H1 (cell line): Measurements from ENCODE around the gene PPAT. TPM values are rescaled to one million over a fixed set of nuclear protein-coding genes. Genes with fewer than 3 reads are reported as not detected.

ENCODE experiments used
- CTCF ChIA-PET: fragments of 300-600 bp; sonication (Branson Sonifier 250); formaldehyde crosslinking; loops from one replicate; lab custom pipeline; 2021; ENCODE audit not compliant: partially characterized antibody; lab: Charles Lee
- POLR2A ChIA-PET: fragments of 300-600 bp; sonication (Branson Sonifier 250); formaldehyde crosslinking; loops from one replicate; lab custom pipeline; 2021; ENCODE audit warnings: inconsistent platforms; ENCODE audit not compliant: partially characterized antibody; lab: Charles Lee
- DNase-seq, 2 experiments: peaks; one replicate each; pipeline versions ENCODE4 v3.0.0 to v3.0.0-alpha.2; 2010 to 2022; ENCODE audit warnings: low spot score in 2 of 2, low read depth in 1 of 2, mixed read lengths in 1 of 2
- FAIRE-seq: peaks from 2 replicates; lab custom pipeline; 2011; peaks lifted over from hg19 to GRCh38; lab: Jason Lieb, UNC
- H2AFZ ChIP-seq: 2 replicates; pipeline ENCODE4 v1.8.1; 2012; ENCODE audit warnings: low read length, inconsistent platforms
- H2AK5ac ChIP-seq: 2 replicates; pipeline ENCODE4 v1.6.1; 2013; ENCODE audit warnings: low read depth, low read length
- H2BK120ac ChIP-seq: replicated peaks from 2 replicates; pipeline ENCODE3; 2013; ENCODE audit warnings: low read depth, low read length, inconsistent platforms
- H2BK12ac ChIP-seq: 2 replicates; pipeline ENCODE4 v1.6.1; 2013; ENCODE audit warnings: low read depth, low read length
- H2BK15ac ChIP-seq: 2 replicates; pipeline ENCODE4 v1.6.1; 2013; ENCODE audit warnings: low read length
- H2BK20ac ChIP-seq: 2 replicates; pipeline ENCODE4 v1.6.1; 2013; ENCODE audit warnings: low read length
- H2BK5ac ChIP-seq: 2 replicates; pipeline ENCODE4 v1.6.1; 2013; ENCODE audit warnings: low read depth, low read length
- H3K14ac ChIP-seq: 2 replicates; pipeline ENCODE4 v1.6.1; 2013; ENCODE audit warnings: inconsistent platforms; ENCODE audit not compliant: insufficient read length
- H3K18ac ChIP-seq: 2 replicates; pipeline ENCODE4 v1.6.1; 2013; ENCODE audit warnings: low read length; ENCODE audit errors: extremely low read depth
- H3K23ac ChIP-seq: 2 replicates; pipeline ENCODE4 v1.6.1; 2013; ENCODE audit warnings: inconsistent platforms; ENCODE audit not compliant: insufficient read length
- H3K23me2 ChIP-seq: 2 replicates; pipeline ENCODE4 v1.6.1; 2013; ENCODE audit warnings: low read depth, low read length
- H3K27ac ChIP-seq: 2 replicates; pipeline ENCODE4 v1.6.1; 2011; ENCODE audit warnings: low read depth, low read length, inconsistent platforms
- H3K27me3 ChIP-seq, 4 experiments: replicated peaks in 1 of 4; 1 replicate in 1 of 4; 2 replicates in 3 of 4; pipeline versions ENCODE4 v1.6.1 to v1.8.1; 2011 to 2013; ENCODE audit warnings: low read length in 3 of 4, mild to moderate bottlenecking in 3 of 4, inconsistent platforms in 2 of 4, mixed read lengths in 2 of 4, moderate library complexity in 1 of 4; ENCODE audit not compliant: control insufficient read depth in 3 of 4, insufficient read depth in 3 of 4; ENCODE audit errors: extremely low read depth in 1 of 4
- H3K36me3 ChIP-seq, 4 experiments: 2 replicates each; pipeline versions ENCODE4 v1.6.1 to v1.8.1; 2011 to 2013; ENCODE audit warnings: mild to moderate bottlenecking in 4 of 4, low read length in 3 of 4, moderate library complexity in 2 of 4, control low read depth in 1 of 4, inconsistent platforms in 1 of 4; ENCODE audit not compliant: insufficient read depth in 4 of 4, control insufficient read depth in 2 of 4
- H3K4ac ChIP-seq: replicated peaks from 2 replicates; pipeline ENCODE3; 2013; ENCODE audit warnings: low read length, low read depth, mixed read lengths, inconsistent platforms; ENCODE audit not compliant: insufficient read length
- H3K4me1 ChIP-seq, 4 experiments: replicated peaks in 1 of 4; 1 replicate in 1 of 4; 2 replicates in 3 of 4; pipeline versions ENCODE4 v1.6.1 to v1.8.1; 2011 to 2013; ENCODE audit warnings: low read length in 3 of 4, inconsistent platforms in 2 of 4, mixed read lengths in 1 of 4; ENCODE audit not compliant: insufficient read depth in 4 of 4, control insufficient read depth in 3 of 4
- H3K4me2 ChIP-seq, 2 experiments: 2 replicates each; pipeline versions ENCODE4 v1.6.1 to v1.8.1; 2011 to 2013; ENCODE audit warnings: low read depth in 2 of 2, low read length in 2 of 2, control low read depth in 1 of 2, inconsistent platforms in 1 of 2, mild to moderate bottlenecking in 1 of 2; ENCODE audit not compliant: insufficient read depth in 1 of 2
- H3K4me3 ChIP-seq, 4 experiments: fragments of 200-600, 300-600 bp in 1 of 4; sonication (generic), shearing (Covaris generic), sonication (Bioruptor Twin) in 1 of 4; 2 replicates each; pipeline versions ENCODE4 v1.5.1 to v1.8.1; 2011 to 2016; ENCODE audit warnings: low read length in 4 of 4, low read depth in 3 of 4, control low read depth in 2 of 4, inconsistent platforms in 2 of 4, mild to moderate bottlenecking in 2 of 4, mixed read lengths in 1 of 4, moderate library complexity in 1 of 4; ENCODE audit not compliant: insufficient read depth in 2 of 4; ENCODE audit errors: extremely low read depth in 1 of 4
- H3K56ac ChIP-seq: replicated peaks from 2 replicates; pipeline ENCODE3; 2013; ENCODE audit warnings: low read depth, mild to moderate bottlenecking, mixed read lengths, low read length, inconsistent platforms; ENCODE audit not compliant: insufficient read length
- H3K79me1 ChIP-seq: 2 replicates; pipeline ENCODE4 v1.6.1; 2013; ENCODE audit warnings: low read depth, low read length, control low read depth
- H3K79me2 ChIP-seq, 2 experiments: 2 replicates each; pipeline versions ENCODE4 v1.6.1 to v1.8.1; 2012 to 2013; ENCODE audit warnings: low read length in 2 of 2, mild to moderate bottlenecking in 2 of 2, inconsistent platforms in 1 of 2; ENCODE audit not compliant: insufficient read depth in 2 of 2, control insufficient read depth in 1 of 2
- H3K9ac ChIP-seq, 4 experiments: replicated peaks in 1 of 4; 1 replicate in 1 of 4; 2 replicates in 3 of 4; pipeline versions ENCODE4 v1.6.1 to v1.8.1; 2011 to 2013; ENCODE audit warnings: low read depth in 3 of 4, low read length in 3 of 4, control low read depth in 2 of 4, mild to moderate bottlenecking in 2 of 4, moderate library complexity in 2 of 4, inconsistent platforms in 1 of 4; ENCODE audit errors: extremely low read depth in 1 of 4
- H3K9me3 ChIP-seq, 2 experiments: 2 replicates each; pipeline versions ENCODE4 v1.6.1 to v1.8.1; 2012 to 2013; ENCODE audit warnings: mild to moderate bottlenecking in 2 of 2, moderate library complexity in 2 of 2, control low read depth in 1 of 2, inconsistent platforms in 1 of 2, low read depth in 1 of 2, low read length in 1 of 2, mixed read lengths in 1 of 2; ENCODE audit not compliant: insufficient read depth in 2 of 2
- H4K20me1 ChIP-seq, 2 experiments: replicated peaks in 1 of 2; 2 replicates each; pipeline versions ENCODE3 to v1.8.1; 2011 to 2013; ENCODE audit warnings: inconsistent platforms in 2 of 2, low read length in 2 of 2, mild to moderate bottlenecking in 1 of 2; ENCODE audit not compliant: insufficient read depth in 2 of 2, control insufficient read depth in 1 of 2
- H4K5ac ChIP-seq: 2 replicates; pipeline ENCODE4 v1.6.1; 2013; ENCODE audit warnings: low read length, low read depth, mixed read lengths, inconsistent platforms; ENCODE audit not compliant: insufficient read length
- H4K8ac ChIP-seq: 2 replicates; pipeline ENCODE4 v1.8.0; 2013; ENCODE audit warnings: mild to moderate bottlenecking, moderate library complexity, low read length, inconsistent platforms; ENCODE audit not compliant: insufficient read depth; ENCODE audit errors: extremely low read depth
- H4K91ac ChIP-seq: replicated peaks from 2 replicates; pipeline ENCODE3; 2013; ENCODE audit warnings: low read length, mixed read lengths, inconsistent platforms; ENCODE audit not compliant: insufficient read length
- BACH1 ChIP-seq: IDR thresholded peaks from 2 replicates; pipeline ENCODE4 v1.6.1; 2012; ENCODE audit warnings: low read length, improper control_type of control experiment
- BRCA1 ChIP-seq: IDR thresholded peaks from 2 replicates; pipeline ENCODE4 v1.6.1; 2012; ENCODE audit warnings: low read depth, low read length, improper control_type of control experiment
- CBX8 ChIP-seq: fragments of 300-800, 300-1000 bp; sonication (generic); IDR thresholded peaks from 2 replicates; pipeline ENCODE4 v1.7.1; 2016; ENCODE audit warnings: low read depth, low read length, borderline replicate concordance
- CEBPB ChIP-seq: IDR thresholded peaks from 2 replicates; pipeline ENCODE4 v1.6.1; 2012; ENCODE audit warnings: low read depth, low read length
- CHD2 ChIP-seq: IDR thresholded peaks from 2 replicates; pipeline ENCODE4 v1.6.1; 2012; ENCODE audit warnings: low read length, improper control_type of control experiment
- CTBP2 ChIP-seq: IDR thresholded peaks from 2 replicates; pipeline ENCODE4 v1.7.0; 2011; ENCODE audit warnings: borderline replicate concordance, mild to moderate bottlenecking, moderate library complexity, mixed read lengths, low read length; ENCODE audit not compliant: insufficient read depth, insufficient read length
- EP300 ChIP-seq, 2 experiments: IDR thresholded peaks; 1 replicate in 1 of 2; 2 replicates in 1 of 2; pipeline ENCODE4 v1.6.1; 2011 to 2012; ENCODE audit warnings: low read depth in 2 of 2, low read length in 2 of 2, mild to moderate bottlenecking in 2 of 2, borderline replicate concordance in 1 of 2, inconsistent platforms in 1 of 2, moderate library complexity in 1 of 2
- FOSL1 ChIP-seq: IDR thresholded peaks from 2 replicates; pipeline ENCODE4 v1.6.1; 2011; ENCODE audit warnings: mild to moderate bottlenecking, low read depth, low read length, moderate library complexity; ENCODE audit not compliant: insufficient read depth
- POLR2A ChIP-seq, 2 experiments: IDR thresholded peaks; 1 replicate in 1 of 2; 2 replicates in 1 of 2; pipeline ENCODE4 v1.6.1; 2011; ENCODE audit warnings: low read depth in 2 of 2, low read length in 2 of 2, mild to moderate bottlenecking in 2 of 2; ENCODE audit errors: control extremely low read depth in 1 of 2
- SP1 ChIP-seq: IDR thresholded peaks from 2 replicates; pipeline ENCODE4 v1.6.1; 2011; ENCODE audit warnings: low read depth, low read length
- TAF7 ChIP-seq: optimal IDR thresholded peaks from 2 replicates; pipeline ENCODE3; 2011; ENCODE audit warnings: low read depth, mild to moderate bottlenecking, inconsistent platforms, low read length, moderate library complexity, borderline replicate concordance
- TEAD4 ChIP-seq: IDR thresholded peaks from 2 replicates; pipeline ENCODE4 v1.6.1; 2012; ENCODE audit warnings: low read depth, low read length, inconsistent platforms, mixed read lengths
- YY1 ChIP-seq: IDR thresholded peaks from 2 replicates; pipeline ENCODE4 v1.6.1; 2011; ENCODE audit warnings: low read depth, mild to moderate bottlenecking, low read length
- WGBS, 2 experiments: shearing (Covaris generic) in 1 of 2; methylation state at CpG; one replicate each; pipeline versions ENCODE4 v1.1.6 to v1.1.7; 2013 to 2015; ENCODE audit warnings: low lambda C conversion rate in 2 of 2, mixed read lengths in 2 of 2, inconsistent platforms in 1 of 2, low coverage in 1 of 2, missing lambda C conversion rate in 1 of 2; ENCODE audit not compliant: insufficient replicate concordance in 2 of 2, insufficient coverage in 1 of 2, insufficient read length in 1 of 2; ENCODE audit errors: extremely low coverage in 1 of 2, missing lambda C conversion rate in 1 of 2; 5-methylcytosine and 5-hydroxymethylcytosine counted together
- polyA plus RNA-seq, 7 experiments: library from polyadenylated mRNA; depleted of rRNA in 3 of 7; stranded (reverse) in 5 of 7; unstranded in 2 of 7; fragments of >200 nt in 5 of 7; fragments of 200-250 nt in 2 of 7; gene quantifications; 1 replicate in 5 of 7; 2 replicates in 1 of 7; 4 replicates in 1 of 7; pipeline versions ENCODE4 v1.2.1 to v1.2.3, GENCODE V29; 2011 to 2013; ENCODE audit warnings: missing spikeins in 2 of 7, mixed read lengths in 2 of 7
- total RNA-seq: library from RNA; stranded (reverse); fragmentation: NEBNext Ultra II Directional; extraction: Animal tissue kit (Norgen Biotek cat#: 25700); gene quantifications from 2 replicates; pipeline ENCODE4 v1.2.1, GENCODE V29; 2021
- TF ChIP-seq, protein P1 (sequence below): IDR thresholded peaks from 2 replicates; pipeline ENCODE4 v1.6.1; 2011; ENCODE audit warnings: low read length, improper control_type of control experiment

PPAT gene
- total and polyA plus RNA-seq, 2 of the 8 experiments (the other 6 are each of a cell fraction or from before 2014, with no cell fraction given), result 24.5 to 104 TPM

DNA sequence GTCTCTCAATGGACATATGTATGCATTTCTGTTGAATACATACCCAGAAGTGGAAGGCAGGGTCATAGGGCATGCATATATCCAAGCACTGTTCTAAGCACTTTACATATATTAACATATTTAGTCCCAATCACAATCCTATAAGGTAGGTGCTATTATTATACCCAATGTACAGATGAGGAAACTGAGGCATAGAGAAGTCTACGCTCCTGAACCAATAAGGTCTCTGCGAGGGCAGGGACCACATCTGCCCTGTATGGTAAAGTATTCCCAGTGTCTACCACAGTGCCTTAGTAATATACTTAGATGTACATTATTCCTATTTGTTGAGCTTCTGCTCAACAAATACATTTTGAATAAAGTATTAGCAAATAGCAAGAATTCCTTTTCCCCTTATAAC is 5.2 kb downstream of the PPAT start:
- Histone ChIP-seq H2AK5ac (no peak overlapping the region), H3K79me2 (peaks cover 35 to 100% of the 10 kb centered on the region in 2 experiments), H3K56ac (no peak overlapping the region), H3K36me3 (peaks cover 0 to 12% (median 3%) of the 10 kb centered on the region in 4 experiments; a peak in 2 of 8 replicates), H3K23ac (no peak overlapping the region), H3K4me1 (peaks cover 0 to 4% (median 0%) of the 10 kb centered on the region in 4 experiments; a peak in 3 of 7 replicates), H3K23me2 (peaks cover 4% of the 10 kb centered on the region), H3K9me3 (no peaks in the 10 kb centered on the region), H2BK15ac (no peak overlapping the region), H4K91ac (no peak overlapping the region), H3K4ac (no peak overlapping the region), H4K8ac (no peak overlapping the region), H4K5ac (no peak overlapping the region), H3K79me1 (no peaks in the 10 kb centered on the region), H3K9ac (no peak overlapping the region), H2BK12ac (no peak overlapping the region), H3K18ac (no peak overlapping the region), H3K4me3 (no peak overlapping the region), H2BK120ac (no peak overlapping the region), H4K20me1 (peaks cover 8 to 9% of the 10 kb centered on the region in 2 experiments), H2BK20ac (no peak overlapping the region), H2AFZ (no peak overlapping the region), H2BK5ac (no peak overlapping the region), H3K14ac (no peak overlapping the region), H3K4me2 (no peak overlapping the region), H3K27ac (no peak overlapping the region), H3K27me3 (no peaks in the 10 kb centered on the region)
- ChIA-PET CTCF (interaction anchor here (1.0 to 1.1 kb wide), 2 partner anchors 28 to 30 kb away, joined by 3 to 4 read pairs; no protein-coding TSS in a partner anchor), POLR2A (interaction anchor here (1.1 to 2.7 kb wide), 4 partner anchors 12 to 43 kb away, joined by 3 to 9 read pairs (median 6); partner anchors contain the start of gene AASDH)
- DNase-seq, result no peak
- WGBS, 2 experiments, result 90% methylated on average over 2 of the region's 2 CpGs; no CpG with 5 or more reads in 1 of the 2 experiments
- FAIRE-seq, result no peak
- TF ChIP-seq, protein P1, sequence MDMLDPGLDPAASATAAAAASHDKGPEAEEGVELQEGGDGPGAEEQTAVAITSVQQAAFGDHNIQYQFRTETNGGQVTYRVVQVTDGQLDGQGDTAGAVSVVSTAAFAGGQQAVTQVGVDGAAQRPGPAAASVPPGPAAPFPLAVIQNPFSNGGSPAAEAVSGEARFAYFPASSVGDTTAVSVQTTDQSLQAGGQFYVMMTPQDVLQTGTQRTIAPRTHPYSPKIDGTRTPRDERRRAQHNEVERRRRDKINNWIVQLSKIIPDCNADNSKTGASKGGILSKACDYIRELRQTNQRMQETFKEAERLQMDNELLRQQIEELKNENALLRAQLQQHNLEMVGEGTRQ, result no peak
- TF ChIP-seq CTBP2 (no peak), CEBPB (no peak), CBX8 (no peak), BRCA1 (no peak), SP1 (no peak), TAF7 (no peak), POLR2A (IDR thresholded peaks at IDR 0.05; ENCODE audit: control extremely low read depth in 1 of 2, low read depth in 2 of 2, low read length in 2 of 2) (no peak), YY1 (no peak), CHD2 (no peak), TEAD4 (no peak), EP300 (IDR thresholded peaks at IDR 0.05; ENCODE audit: borderline replicate concordance in 1 of 2, low read depth in 2 of 2, low read length in 2 of 2) (no peak), BACH1 (no peak), FOSL1 (no peak)
